Measurements from ENCODE around the gene KLHL29.

- TF ChIP-seq CTCF (IDR thresholded peaks at IDR 0.05) = no peak
- no peak for TF ChIP-seq POLR2A (IDR thresholded peaks at IDR 0.05)
Observed at GRCh38 chr2:23703037-23703582, 318.1 kb downstream of the KLHL29 start.

Data from thyroid gland (tissue), 4 donors.